ENCODE measurements around the gene CDH11. TPM values are rescaled to one million over a fixed set of nuclear protein-coding genes. Genes with fewer than 3 reads are reported as not detected.

CDH11 gene
- total RNA-seq, 1 experiment from 2014 or later = 113 TPM

DNA sequence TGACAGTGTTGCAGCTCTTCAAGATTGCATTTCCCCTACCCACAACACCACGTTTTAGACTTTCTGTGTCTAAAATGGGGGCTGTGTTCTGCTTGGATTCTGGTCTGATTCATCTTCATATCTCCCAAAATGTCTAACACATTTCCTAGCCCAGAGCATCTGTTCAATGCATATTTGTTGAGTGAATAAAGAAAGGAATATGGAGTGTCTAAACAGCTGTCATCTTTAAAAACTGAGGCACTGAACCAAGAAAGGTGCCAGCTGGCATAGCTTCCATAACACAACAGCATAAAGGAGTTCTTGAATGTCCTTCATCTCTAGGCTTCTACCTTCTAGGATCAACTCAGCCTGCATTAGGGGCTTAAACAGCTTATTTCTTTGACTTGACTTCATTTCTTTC is 67.4 kb downstream of the CDH11 start:
- Histone ChIP-seq H3K9me3 (replicated peaks) (no peaks in the 10 kb centered on the region), H3K27ac (no peak overlapping the region), H3K4me3 (no peak overlapping the region), H3K36me3 (peaks cover 41% of the 10 kb centered on the region), H3K4me1 (replicated peaks) (no peaks in the 10 kb centered on the region), H3K27me3 (replicated peaks) (no peaks in the 10 kb centered on the region)
- DNase-seq (ENCODE audit: low read depth in 1 of 2, low spot score in 2 of 2) = no peak

DNA sequence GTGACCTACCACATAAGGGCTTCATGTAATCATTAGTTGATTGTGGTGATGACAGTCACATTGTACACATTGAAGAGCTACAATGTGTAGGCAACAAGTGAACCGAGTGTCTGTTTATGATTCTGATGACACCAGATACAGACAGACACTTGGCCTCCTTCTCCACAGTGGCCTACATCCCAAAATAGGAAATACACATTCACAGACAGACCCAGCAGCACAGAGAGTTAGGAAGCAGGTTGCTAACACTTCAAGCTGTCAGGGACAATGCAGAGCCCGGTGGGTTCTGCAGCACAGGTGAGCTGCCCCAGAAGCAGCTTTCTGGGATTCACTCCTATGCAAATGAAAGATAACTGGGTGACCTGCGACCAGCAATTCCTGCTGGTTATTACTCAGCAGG is 72.2 kb downstream of the CDH11 start:
- no peaks in the 10 kb centered on the region for H3K9me3 ChIP-seq (replicated peaks)
- H3K36me3 ChIP-seq = peaks cover 55% of the 10 kb centered on the region
- H3K27ac ChIP-seq = no peak overlapping the region
- H3K4me3 ChIP-seq = no peak overlapping the region
- H3K27me3 ChIP-seq (replicated peaks) = no peaks in the 10 kb centered on the region
- no peak for DNase-seq (ENCODE audit: low read depth in 1 of 2, low spot score in 2 of 2)
- peaks cover 3% of the 10 kb centered on the region for H3K4me1 ChIP-seq (replicated peaks)

DNA sequence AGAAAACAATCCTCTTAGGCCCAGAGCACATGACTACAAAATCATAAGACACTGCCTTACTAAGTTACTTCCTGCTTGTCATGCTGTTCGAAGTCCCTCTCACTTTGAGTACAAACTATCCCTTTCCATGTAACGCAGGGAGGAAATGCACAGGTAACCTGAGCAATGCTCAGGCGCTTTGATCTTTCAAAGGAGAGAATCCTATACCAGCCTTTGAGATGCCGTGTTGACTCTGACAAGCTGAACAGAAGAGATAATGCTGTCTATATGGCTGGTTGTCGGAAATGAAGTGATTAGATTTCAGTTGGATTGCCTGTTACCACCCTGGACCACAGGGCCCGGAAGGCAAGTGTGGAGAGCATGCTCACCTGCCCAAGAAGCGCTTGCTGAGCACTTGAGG is 75.9 kb downstream of the CDH11 start:
- no peaks in the 10 kb centered on the region for H3K9me3 ChIP-seq (replicated peaks)
- H3K27me3 ChIP-seq (replicated peaks) = no peaks in the 10 kb centered on the region
- peaks cover 25% of the 10 kb centered on the region for H3K36me3 ChIP-seq

DNA sequence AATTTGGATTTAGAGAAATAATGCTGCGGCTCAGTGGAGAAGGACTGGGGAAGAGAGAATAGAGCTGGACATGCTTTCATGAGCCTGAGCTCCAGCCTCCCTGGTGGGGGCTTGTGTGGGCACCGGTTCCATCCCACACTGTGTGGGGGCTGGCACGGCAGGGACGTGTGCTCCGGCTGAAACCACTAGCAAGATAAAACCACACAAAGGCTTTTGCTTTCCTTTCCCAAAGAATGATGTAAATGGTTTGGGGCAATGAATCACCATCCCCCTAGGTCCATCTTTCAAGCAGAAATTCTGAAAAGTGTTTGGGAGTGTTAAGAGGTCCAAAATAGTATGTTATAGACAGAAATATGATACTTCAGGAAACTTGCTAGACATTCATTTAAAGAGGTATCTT is 77.0 kb downstream of the CDH11 start:
- Histone ChIP-seq H3K9me3 (replicated peaks) (no peaks in the 10 kb centered on the region), H3K27ac (no peak overlapping the region; the same call in 1 of the 2 replicates), H3K4me1 (replicated peaks) (peaks cover 7% of the 10 kb centered on the region), H3K36me3 (peaks cover 21% of the 10 kb centered on the region), H3K4me3 (no peak overlapping the region), H3K27me3 (replicated peaks) (no peaks in the 10 kb centered on the region)
- peak; percentile 51 to 63 for DNase-seq (ENCODE audit: low read depth in 1 of 2, low spot score in 2 of 2)

More for the DNA sequence above, 75.9 kb downstream of the CDH11 start:
- H3K4me3 ChIP-seq = no peak overlapping the region
- H3K4me1 ChIP-seq (replicated peaks) = peaks cover 7% of the 10 kb centered on the region
- H3K27ac ChIP-seq = no peak overlapping the region
- DNase-seq (ENCODE audit: low read depth in 1 of 2, low spot score in 2 of 2) = no peak

DNA sequence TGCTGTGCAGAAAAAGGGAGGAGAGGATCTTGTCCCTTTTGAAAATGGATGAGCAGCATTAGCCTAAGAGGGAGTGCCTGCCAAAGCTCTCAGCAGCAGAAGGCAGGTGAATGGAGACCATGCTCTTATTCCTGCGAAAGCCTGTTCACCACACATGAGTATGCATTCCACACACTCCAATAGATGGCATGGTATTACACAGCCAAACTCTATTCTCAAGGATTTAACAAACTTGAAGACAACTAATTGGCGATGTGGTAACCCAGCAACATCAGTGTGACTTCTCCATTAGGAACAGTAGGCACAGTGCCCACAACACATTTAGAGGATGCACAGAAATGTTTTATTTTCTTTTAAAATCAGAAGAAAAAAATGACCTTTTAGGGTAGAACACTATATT is 77.8 kb downstream of the CDH11 start:
- Histone ChIP-seq H3K36me3 (peaks cover 16% of the 10 kb centered on the region), H3K27me3 (replicated peaks) (no peaks in the 10 kb centered on the region), H3K4me1 (replicated peaks) (peaks cover 7% of the 10 kb centered on the region), H3K27ac (no peak overlapping the region), H3K9me3 (replicated peaks) (no peaks in the 10 kb centered on the region), H3K4me3 (no peak overlapping the region)
- no peak for DNase-seq (ENCODE audit: low read depth in 1 of 2, low spot score in 2 of 2)

DNA sequence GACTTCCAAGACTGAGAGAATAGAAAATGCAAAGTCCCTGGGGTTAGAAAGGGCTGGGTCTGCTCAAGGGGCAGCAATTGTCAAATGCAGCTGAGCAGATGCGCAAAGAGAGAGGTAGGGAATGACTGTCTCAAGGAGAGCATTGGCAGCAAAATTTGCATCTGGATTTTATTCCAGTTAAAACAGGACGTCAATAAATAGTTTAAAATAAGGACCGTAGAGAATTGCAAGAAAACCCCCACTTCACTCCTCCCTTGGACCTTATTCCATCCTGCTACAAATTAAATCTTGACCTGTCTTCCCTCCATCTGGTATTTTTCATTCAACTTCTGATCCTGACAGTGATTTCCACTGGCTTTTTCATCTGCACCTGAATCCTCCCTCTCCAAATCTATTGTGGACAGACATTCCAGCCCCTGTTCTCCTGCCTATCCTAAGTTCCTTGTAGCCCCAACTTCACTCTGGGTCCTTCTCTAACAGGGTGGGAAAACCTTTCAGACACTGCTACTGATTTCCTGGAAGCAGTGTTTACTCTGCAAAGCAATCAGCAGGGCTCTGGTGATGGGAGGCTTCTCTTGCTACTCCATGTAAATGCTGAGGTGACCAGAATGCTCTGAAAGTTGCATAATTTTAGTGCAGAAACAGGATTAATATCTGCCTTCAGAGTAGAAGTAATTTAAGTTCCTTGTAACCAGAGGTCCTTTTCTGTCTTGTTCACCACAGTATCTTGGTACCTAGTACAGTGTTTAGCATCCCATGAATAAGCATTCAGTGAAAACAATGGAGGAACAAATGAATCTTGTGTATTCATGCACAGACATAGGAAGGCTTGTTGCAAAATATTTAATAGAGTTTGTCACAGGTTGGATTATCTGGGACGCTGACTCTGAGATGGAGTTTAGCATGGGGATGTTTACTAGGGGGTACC is 79.2 kb downstream of the CDH11 start:
- Histone ChIP-seq H3K9me3 (replicated peaks) (no peaks in the 10 kb centered on the region), H3K4me3 (no peak overlapping the region), H3K27me3 (replicated peaks) (no peaks in the 10 kb centered on the region), H3K4me1 (replicated peaks) (peaks cover 7% of the 10 kb centered on the region), H3K27ac (no peak overlapping the region), H3K36me3 (peaks cover 5% of the 10 kb centered on the region)
- no peak for DNase-seq (ENCODE audit: low read depth in 1 of 2, low spot score in 2 of 2)

DNA sequence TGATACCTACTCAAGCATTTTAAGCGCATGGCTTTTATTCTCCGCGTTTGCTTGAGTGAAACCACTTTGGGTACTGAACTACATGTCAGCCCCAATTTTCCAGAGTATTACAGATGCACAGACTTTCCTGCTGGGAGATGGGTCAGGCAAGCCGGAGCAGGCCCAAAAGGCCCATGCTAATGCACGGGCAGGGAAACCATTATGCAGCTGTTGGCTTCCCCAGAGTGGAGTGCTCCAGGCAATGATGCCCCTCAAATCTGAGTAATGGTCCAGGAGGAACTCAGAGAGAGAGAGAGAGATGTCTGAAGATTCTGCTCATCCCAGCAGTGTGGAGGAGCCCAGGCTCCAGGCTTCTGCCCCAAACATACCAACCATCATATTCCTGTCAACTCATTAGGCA is 80.2 kb downstream of the CDH11 start:
- Histone ChIP-seq H3K27me3 (replicated peaks) (no peaks in the 10 kb centered on the region), H3K4me1 (replicated peaks) (peaks cover 7% of the 10 kb centered on the region), H3K36me3 (peaks cover 3% of the 10 kb centered on the region), H3K4me3 (no peak overlapping the region), H3K9me3 (replicated peaks) (no peaks in the 10 kb centered on the region), H3K27ac (no peak overlapping the region)
- DNase-seq (ENCODE audit: low read depth in 1 of 2, low spot score in 2 of 2) = no peak

DNA sequence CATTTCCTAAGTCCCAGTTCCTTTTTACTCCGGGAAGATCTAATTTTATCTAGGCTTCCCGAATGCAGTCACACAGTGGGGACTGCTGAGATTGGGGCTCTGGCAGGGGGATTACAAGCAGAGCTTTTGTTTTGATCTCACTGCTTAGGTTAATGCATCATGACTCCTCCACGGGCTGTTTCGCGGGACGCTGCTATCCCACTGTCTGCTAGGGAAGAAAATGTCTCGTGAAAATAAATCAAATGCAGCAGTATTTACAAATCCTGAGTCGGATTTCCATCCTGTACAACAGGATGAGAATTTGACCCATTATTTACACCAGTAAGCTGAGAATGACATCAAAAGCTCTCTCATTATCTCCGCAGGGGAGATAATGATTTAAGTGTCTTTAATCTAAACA is 83.8 kb downstream of the CDH11 start:
- peaks cover 2% of the 10 kb centered on the region for H3K36me3 ChIP-seq
- no peaks in the 10 kb centered on the region for H3K9me3 ChIP-seq (replicated peaks)
- no peaks in the 10 kb centered on the region for H3K27me3 ChIP-seq (replicated peaks)
- H3K4me3 ChIP-seq = no peak overlapping the region
- H3K27ac ChIP-seq = no peak overlapping the region
- no peaks in the 10 kb centered on the region for H3K4me1 ChIP-seq (replicated peaks)
- DNase-seq (ENCODE audit: low read depth in 1 of 2, low spot score in 2 of 2) = no peak

DNA sequence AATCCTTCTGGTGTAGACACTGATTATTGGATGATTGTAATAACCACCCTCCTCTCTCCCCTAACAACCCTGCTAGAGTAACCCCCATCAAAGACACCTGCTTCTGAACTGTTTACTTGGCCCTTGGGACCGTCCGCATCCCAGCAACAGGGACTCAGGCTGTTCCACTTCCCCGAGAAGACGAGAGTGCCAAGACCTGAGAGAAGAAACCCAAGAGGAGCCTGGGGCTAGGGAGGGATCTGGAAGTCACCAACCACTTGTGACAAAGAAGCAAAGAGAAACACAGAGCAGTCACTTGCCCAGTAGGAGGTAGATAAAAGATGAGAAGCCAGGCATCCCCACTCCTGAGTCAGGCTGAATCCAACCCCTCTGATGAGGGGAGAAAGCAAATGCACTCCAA is 84.3 kb downstream of the CDH11 start:
- H3K9me3 ChIP-seq (replicated peaks) = no peaks in the 10 kb centered on the region
- no peaks in the 10 kb centered on the region for H3K4me1 ChIP-seq (replicated peaks)
- H3K27me3 ChIP-seq (replicated peaks) = no peaks in the 10 kb centered on the region
- no peak overlapping the region for H3K27ac ChIP-seq
- no peak for DNase-seq (ENCODE audit: low read depth in 1 of 2, low spot score in 2 of 2)
- no peak overlapping the region for H3K4me3 ChIP-seq
- no peaks in the 10 kb centered on the region; the same call in 1 of the 2 replicates for H3K36me3 ChIP-seq

DNA sequence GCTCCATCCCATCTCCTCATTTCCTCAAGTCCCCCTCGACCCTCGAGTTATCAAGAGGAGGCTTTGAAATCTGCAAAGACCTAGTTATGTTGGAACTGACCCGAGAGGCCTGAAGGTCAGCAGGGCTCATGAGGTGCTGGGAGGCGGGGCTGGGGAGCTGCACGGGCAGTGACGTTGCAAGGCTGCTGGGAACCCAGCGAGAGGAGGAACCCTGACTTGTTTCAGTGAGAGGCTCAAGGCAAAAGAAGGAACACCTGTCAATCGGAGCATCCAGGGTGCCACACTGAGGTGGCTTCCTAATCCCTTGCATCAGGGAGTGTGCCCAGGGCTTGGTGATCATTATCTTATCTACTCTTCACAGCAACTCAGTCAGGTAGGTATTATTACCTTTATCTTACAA is 86.9 kb downstream of the CDH11 start:
- Histone ChIP-seq H3K27me3 (replicated peaks) (no peaks in the 10 kb centered on the region), H3K4me1 (replicated peaks) (no peaks in the 10 kb centered on the region), H3K36me3 (no peaks in the 10 kb centered on the region), H3K27ac (no peak overlapping the region), H3K4me3 (no peak overlapping the region), H3K9me3 (replicated peaks) (no peaks in the 10 kb centered on the region)
- DNase-seq (ENCODE audit: low read depth in 1 of 2, low spot score in 2 of 2) = no peak

DNA sequence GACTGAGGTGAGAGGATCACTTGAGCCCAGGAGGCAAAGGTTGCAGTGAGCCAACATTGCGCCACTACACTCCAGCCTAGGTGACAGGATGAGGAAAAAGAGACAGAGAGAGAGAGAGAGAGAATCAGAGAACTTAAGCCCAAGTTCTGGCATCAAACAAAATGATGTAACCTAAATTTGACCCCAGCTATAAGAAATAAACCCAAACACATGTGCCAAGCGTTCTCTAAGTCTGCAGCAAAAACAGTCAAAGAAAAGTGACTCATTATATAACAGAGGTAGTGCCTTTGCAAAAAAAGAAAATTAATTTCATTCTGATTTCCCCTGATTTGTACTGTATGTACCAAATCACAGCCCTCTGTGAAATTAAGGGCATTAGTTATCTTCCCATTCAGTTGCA is 89.5 kb downstream of the CDH11 start:
- Histone ChIP-seq H3K9me3 (replicated peaks) (no peaks in the 10 kb centered on the region), H3K4me3 (no peak overlapping the region), H3K27me3 (replicated peaks) (no peaks in the 10 kb centered on the region), H3K36me3 (no peaks in the 10 kb centered on the region), H3K4me1 (replicated peaks) (no peaks in the 10 kb centered on the region), H3K27ac (no peak overlapping the region)
- no peak for DNase-seq (ENCODE audit: low read depth in 1 of 2, low spot score in 2 of 2)

DNA sequence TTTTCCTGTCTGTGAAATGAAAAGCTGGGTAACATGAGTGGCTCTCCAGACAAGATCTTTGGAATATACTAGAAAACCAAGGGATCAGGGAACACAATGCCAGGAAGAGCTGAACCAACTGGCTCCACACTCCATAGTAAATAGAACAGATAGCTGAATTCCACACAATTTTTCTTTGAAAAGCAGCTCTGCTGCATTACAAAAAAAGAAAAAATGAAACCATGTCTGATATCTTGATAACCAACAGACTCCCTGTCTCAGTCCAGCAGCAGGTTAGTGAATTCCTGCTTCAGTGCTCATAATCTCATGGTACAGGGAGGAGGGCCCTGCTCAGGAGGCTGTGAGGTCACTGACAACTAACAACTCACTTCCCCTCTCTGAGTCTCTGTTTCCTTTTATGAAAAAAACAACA is 97.1 kb downstream of the CDH11 start:
- no peak for DNase-seq (ENCODE audit: low read depth in 1 of 2, low spot score in 2 of 2)
- H3K4me1 ChIP-seq (replicated peaks) = 0 out of 2 replicates have a peak, but pooled peaks cover 5% of the 10 kb centered on the region
- H3K27me3 ChIP-seq (replicated peaks) = no peaks in the 10 kb centered on the region
- no peaks in the 10 kb centered on the region for H3K9me3 ChIP-seq (replicated peaks)
- no peak overlapping the region for H3K27ac ChIP-seq
- H3K4me3 ChIP-seq = no peak overlapping the region
- no peaks in the 10 kb centered on the region for H3K36me3 ChIP-seq

DNA sequence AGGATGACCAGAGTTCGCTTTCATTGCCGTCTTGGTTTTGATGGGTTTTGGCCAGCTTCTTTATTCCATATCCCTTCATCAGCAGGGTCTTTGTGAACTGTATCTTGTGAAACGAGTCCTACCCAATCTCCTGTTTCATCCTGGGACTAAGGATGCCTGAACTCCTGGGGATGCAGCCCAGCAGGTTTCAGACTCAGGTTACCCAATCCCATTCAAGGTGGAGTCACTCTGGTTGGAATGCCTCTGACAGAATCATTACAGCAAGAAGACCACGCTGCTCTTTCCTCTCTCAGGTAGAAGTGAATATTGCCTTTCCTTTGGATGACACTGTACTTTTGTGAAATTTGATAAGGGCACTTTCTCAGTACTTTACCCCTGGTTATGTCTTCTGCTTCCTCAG is 98.1 kb downstream of the CDH11 start:
- H3K27ac ChIP-seq = no peak overlapping the region
- 0 out of 2 replicates have a peak, but pooled peaks cover 5% of the 10 kb centered on the region for H3K4me1 ChIP-seq (replicated peaks)
- DNase-seq (ENCODE audit: low read depth in 1 of 2, low spot score in 2 of 2) = no peak
- H3K9me3 ChIP-seq (replicated peaks) = no peaks in the 10 kb centered on the region
- no peaks in the 10 kb centered on the region for H3K36me3 ChIP-seq
- H3K27me3 ChIP-seq (replicated peaks) = no peaks in the 10 kb centered on the region
- H3K4me3 ChIP-seq = no peak overlapping the region

DNA sequence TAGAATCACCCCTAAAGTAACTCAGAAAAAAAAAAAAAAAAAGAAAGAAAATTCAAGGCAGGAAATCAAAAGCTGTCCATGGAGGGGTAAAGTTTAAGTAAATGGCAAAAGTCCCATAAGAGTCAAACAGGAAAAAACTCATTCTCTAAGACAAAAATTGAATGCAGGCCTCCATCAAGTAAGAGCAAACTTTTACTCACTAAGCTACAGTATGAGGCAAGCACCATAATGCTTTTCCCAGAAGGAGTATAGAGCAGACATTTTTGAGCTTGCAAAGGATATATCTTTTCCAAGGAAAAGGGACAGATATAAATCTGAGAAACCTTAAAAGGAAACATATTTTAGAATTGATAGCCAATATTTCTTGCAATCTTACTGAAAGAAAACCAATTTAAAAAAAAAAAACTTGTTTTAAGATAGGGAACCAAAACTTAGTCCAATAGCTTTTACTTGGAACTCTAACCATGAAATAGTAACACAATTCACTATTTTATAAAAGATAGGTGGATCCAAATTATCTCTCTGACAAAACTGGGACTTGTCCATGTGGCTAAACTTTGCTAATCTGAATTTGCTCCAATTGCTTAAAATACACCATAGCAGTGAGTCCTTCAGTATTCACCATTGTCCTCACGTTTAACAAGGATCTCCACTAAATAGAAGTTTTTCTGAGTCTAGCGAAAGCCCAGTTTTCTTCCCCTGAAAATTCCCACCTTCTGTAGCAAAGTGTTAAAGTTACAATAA is 99.8 kb downstream of the CDH11 start:
- Histone ChIP-seq H3K27ac (no peak overlapping the region), H3K4me3 (no peak overlapping the region), H3K9me3 (replicated peaks) (no peaks in the 10 kb centered on the region), H3K4me1 (replicated peaks) (0 out of 2 replicates have a peak, but pooled peaks cover 7% of the 10 kb centered on the region), H3K27me3 (replicated peaks) (no peaks in the 10 kb centered on the region), H3K36me3 (peaks cover 5% of the 10 kb centered on the region; the same call in 1 of the 2 replicates)
- DNase-seq (ENCODE audit: low read depth in 1 of 2, low spot score in 2 of 2) = no peak
